Activated T-cell treated with anti-CD3 and anti-CD28 coated beads, Interleukin-2, amount 50 U/mL, for 48 hours (primary cell): ENCODE results near the gene PITRM1.
"Not testable (repeated sequence)": the region's sequence is repeated elsewhere in the genome, so short reads cannot be mapped to it uniquely, and the experiment has no call there.

Source experiments
- DNase-seq, 2 experiments: peaks; one replicate each; pipeline ENCODE4 v3.0.0-alpha.2; 2020

PITRM1 gene, protein sequence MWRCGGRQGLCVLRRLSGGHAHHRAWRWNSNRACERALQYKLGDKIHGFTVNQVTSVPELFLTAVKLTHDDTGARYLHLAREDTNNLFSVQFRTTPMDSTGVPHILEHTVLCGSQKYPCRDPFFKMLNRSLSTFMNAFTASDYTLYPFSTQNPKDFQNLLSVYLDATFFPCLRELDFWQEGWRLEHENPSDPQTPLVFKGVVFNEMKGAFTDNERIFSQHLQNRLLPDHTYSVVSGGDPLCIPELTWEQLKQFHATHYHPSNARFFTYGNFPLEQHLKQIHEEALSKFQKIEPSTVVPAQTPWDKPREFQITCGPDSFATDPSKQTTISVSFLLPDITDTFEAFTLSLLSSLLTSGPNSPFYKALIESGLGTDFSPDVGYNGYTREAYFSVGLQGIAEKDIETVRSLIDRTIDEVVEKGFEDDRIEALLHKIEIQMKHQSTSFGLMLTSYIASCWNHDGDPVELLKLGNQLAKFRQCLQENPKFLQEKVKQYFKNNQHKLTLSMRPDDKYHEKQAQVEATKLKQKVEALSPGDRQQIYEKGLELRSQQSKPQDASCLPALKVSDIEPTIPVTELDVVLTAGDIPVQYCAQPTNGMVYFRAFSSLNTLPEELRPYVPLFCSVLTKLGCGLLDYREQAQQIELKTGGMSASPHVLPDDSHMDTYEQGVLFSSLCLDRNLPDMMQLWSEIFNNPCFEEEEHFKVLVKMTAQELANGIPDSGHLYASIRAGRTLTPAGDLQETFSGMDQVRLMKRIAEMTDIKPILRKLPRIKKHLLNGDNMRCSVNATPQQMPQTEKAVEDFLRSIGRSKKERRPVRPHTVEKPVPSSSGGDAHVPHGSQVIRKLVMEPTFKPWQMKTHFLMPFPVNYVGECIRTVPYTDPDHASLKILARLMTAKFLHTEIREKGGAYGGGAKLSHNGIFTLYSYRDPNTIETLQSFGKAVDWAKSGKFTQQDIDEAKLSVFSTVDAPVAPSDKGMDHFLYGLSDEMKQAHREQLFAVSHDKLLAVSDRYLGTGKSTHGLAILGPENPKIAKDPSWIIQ

DNA sequence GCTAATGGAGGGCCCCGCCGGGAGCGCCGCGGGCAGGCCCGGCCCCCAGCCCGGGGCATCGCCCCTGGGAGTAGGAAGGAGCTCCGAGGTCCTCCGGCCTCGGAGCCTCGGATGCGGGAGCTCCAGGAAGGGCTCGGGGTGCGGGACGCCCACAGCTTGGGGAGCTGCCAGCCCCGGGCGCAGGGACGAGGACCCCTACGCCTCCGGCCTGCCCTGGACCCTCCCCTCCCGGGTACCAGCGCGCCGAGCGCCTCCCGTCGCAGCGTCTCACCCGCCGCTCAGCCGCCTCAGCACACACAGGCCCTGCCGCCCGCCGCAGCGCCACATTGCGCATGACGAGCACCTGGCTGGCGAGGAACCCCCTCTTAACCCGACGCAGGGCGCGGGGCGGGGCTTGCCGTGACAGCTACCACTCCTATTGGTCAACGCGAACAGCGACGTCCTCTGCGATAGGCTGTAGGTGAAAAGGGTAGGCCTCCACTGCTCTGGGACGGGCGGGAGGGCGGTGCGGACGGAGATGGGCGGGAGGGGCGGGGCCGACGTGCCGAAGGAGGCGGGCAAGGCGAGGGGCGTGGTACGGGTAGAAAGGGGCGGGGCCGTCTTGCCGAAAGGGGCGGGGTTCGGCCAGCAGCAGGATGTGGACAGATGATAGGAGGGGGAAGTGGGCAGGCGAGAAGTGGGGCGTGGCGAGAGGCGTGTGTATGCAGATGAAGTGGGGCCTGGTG, at the start of gene PITRM1:
Gene PITRM1, minus strand, starts transcription at position 337 of the 725 bp plus-strand sequence. Its CDS starts 10 bp downstream, at position 327.
- DNase-seq: peak; percentile 98 to 99

DNA sequence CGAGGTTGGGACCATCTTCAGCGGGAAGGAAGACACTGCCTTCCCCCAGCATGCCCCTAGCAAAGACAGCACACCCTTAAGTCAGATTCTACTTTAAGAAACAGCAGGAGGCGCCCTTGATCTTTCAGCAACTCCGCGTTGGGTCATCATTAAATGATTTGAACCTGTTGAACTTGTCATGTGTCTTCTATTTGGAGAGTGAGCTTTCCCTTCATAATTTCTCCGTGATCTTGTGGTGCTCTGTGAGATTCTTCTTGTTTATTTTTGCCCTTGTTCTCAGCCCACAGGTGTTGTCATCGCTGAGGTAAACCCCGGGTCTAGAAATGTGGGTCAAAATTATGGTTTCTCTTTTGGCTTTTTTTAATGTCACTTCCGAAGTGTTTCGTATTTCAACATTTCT, 49.5 kb upstream of the PITRM1 start:
- no peak for DNase-seq

DNA sequence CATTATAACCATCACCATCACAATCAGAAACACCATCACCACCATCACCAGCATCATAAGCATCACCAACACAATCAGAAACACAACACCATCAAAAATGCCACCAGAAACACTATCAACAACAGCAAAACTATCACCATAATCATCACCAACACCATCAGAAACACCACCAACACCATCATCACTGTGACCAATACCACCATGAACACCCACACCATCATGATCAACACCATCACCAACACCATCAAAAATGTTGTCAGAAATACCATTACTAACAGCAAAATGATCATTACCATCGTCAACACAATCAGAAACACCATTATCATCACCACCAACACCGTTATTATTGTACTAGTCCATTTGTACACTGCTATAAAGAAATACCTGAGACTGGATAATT, 49.0 kb upstream of the PITRM1 start:
- not testable (repeated sequence) for DNase-seq

DNA sequence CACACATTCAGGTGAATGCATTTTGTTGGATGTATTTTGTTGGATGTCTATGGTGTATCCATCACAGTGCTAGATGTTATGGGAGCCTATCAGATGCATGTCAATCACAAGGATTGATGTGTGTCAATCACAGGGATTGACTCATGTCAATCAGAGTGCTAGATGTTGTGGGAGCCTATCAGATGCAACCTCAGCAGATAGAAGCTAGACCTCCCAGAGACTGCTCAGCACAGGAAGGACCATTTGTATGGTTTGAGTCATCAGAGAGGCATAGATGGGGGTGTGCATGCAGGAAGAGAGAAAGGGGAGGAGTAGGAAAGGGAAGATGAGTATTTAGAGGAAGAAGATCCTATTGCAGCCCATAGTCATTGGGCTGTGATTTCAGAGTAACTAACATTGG, 48.3 kb upstream of the PITRM1 start:
- DNase-seq: no peak

DNA sequence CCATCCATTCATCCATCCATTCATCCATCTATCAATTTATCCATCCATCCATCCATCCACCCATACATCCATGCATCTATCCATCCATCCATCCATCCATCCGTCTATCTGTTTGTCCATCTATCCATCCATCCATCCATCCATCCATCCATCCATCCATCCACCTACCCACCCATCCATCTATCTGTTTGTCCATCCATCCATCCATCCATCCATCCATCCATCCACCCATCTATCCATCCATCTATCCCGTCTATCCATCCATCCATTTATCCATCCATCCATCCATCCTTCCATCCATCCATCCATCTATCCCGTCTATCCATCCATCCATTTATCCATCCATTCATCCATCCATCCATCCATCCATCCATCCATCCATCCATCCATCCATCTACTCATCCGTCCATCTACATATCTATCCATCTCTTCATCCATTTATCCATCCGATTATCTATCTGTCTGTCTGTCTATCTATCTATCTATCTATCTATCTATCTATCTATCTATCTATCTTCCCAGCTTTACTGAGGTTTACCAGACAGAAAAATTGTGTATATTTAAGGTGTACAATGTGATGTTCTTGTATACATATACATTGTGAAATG, 46.5 kb upstream of the PITRM1 start:
- not testable (repeated sequence) for DNase-seq

DNA sequence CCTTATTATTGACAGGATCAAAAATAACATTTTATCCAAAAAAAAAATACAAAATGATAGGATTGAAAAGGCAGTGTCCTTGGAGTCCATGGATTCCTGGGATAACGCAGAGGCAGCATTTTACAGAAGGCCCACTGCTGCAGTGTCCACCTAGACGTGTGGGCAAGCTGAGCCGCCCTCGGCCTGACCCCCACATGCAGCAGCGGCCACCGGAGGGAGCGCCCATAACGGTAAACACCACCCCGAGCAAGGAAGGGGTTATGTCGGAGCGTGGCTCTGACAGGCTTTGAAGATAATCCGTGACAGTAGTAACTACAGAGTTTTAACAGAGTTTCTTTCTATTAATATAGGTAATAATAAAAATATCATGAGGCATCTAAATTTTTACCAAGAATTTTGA, 45.3 kb upstream of the PITRM1 start:
- DNase-seq: no peak

DNA sequence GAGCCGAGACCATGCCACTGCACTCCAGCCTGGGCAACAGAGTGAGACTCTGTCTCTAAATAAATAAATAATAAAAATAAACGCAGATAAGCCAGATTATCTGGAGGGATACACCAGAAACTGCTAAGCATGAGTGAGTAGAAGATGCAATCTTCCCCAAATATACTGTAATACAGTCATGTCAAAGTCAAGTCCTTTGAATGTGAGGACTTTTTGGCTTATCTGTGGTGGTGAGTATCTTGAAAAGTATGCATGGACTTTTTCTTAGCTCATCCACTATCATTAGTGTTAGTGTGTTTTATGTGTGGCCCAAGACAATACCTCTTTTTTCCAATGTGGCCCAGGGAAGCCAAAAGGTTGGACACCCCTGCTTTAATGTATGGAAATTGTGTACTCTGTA, 44.7 kb upstream of the PITRM1 start:
- no peak for DNase-seq

DNA sequence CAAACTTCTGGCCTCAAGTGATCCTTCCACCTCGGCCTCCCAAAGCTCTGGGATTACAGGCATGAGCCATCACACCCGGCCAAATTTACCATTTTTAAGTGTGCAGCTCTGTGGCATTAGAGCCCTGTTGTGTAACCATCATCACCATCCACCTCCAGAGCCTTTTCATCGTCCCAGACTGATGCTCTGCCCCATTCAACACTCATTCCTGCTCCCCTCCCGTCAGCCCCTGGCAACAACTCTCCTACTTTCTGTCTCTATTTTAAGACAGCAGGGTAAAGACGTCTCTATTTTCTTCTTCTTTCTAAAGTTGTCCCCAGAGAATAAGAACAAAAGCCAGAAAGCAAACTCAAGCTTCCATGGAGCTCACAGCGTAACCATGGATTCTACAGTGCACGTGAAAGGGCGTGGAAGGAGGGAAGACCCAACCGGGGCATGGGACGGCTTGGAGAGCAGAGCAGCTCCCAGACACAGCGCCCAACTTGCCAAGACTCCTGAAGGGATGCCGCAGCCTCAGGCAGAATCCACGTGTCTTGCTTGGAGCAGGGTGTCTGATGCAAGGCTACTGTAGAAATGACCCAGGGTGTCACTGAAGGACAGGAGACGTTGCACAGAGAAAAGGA, 42.7 kb upstream of the PITRM1 start:
- DNase-seq: no peak

DNA sequence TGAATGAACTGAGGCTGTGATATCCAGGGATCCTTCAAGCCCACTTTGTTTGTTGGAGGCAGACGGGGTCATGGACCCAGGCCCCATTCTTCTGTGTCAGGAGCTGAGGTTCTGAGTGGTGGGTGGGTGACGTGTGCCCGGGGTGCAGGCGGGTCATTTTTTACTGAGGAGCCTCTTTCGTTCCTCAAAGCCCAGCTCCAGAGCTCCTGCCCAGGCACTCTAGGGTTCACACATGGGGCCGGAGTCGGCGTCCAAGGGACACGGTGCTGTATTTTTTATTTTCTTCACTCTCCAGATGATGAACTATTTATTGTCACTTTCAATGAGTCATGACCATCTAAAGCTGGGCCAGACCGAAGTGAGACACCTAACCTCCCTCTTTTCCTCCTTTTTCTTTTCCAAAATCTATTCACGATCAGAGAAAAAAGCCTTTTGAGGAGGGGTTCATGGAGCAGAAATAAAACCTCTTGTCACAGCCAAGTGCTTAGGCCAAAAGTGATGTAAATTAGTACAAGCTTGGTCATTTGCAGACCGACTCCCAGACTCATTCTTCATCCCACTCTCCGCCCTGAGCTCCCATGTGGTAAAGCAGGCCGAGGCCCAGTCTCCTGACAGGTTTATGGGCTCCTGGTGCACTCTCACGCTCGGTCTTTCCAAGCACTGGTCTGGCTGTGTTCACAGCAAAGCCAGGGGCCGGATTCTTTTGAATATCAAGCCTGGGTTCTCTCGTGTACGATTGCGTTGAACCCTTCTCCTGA, 41.4 kb upstream of the PITRM1 start:
- no peak for DNase-seq

DNA sequence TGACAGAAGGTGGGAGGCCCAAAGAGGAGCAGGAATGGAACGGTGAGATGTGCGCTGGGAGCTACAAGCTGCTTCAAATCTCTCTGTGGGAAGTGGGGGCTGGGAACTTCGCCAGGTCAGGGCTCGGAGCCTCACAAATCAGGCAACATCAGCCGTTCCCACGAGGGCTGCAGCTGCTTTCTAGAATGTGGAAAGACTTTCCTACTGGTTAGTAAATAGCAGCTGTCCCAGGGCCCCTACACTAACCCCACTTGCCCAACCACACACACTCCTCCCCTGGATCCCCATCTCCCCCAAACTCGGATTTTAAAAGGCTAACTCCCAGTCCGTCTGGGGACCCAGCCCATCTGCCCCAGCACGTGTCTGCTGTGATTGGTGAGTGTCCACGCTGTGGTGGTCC, 40.6 kb upstream of the PITRM1 start:
- DNase-seq: no peak

DNA sequence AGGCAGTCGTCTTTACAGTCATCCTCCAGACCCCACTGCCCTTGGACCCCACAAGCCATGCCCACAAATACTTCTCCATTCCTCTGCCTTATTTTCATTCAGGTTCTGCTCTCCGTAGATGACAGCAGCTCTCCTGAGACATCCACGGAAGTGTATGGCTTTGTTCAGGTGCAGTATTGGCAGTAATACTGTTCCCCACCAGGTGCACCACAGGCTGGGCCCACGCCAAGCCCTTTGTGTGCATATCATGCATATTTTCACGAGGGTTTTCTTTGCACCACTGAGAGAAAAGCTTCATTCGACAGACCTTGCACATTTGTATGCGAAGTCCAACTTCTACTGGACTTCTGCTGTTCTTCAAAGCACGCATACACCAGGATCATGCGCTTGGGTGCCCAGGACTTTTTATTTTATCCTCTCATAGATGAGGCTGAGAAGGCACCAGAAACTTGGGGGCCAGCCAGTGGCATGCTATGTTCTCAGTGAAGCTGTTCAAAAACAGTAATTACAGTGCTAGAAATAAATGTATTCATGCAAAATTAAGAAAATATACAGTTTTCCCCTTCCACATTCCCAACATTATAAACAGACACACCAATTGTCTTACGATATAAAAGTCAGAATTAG, 37.8 kb upstream of the PITRM1 start:
- no peak for DNase-seq

DNA sequence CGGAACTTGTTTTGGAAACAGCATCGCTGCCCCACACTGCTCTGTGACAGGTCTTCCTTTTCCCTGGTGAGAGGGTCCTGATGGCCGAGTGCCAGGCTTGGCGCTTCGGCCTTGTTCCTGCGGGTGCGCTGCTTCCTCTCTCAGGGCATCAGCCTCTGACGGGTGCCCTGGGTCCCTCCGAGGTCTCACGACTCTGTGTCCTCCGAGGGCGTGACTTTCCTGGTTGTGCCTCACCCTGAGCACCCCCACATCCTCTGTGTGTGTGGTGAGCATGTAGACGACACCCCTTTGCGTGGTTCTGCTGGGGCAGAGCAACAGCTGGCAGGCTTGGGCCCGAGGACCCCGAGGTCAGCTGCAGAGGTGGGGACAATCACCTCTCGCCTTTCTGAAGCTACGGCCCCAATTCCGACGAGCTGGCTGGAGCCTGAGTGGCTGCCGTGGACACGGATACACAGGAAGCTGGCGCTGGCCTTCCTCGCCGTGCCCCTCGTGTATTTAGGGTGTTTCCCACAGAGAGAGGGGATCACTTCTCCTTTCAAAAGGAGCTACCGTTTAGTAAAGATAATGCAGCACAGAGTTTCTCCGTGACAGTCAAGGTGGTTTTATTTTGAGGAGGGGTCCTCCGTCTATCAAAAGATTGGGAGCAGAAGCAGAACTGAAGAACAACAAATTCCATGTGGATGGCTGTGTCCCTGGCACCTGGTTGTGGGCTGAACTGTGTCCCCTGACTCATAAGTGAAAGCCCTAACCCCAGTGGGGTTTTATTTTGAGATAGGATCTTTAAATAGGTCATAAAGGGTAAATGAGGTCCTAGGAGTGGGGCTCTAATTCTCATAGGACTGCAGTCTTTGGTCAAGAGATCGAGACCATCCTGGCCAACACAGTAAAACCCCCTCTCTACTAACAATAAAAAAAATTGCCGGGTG, 36.2 kb upstream of the PITRM1 start:
- DNase-seq: no peak

DNA sequence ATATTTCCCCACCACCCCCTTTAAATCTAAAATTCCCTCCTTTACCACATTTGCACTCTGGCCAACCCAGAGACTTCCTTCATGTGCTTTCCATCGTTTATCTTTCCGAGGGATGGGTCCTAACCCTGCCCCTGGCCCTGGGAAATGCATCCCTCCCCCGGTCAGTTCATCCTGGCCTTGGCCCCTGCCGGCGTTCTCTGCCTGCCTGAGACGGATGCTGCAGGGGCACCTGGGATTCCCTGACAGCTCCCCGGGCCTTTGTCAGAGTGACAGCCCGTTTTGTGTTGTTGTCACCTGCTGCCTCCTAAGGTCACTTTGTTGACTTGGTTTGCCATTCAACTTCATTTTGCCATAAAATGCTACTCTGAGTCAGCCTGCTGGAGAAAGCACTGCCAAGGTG, 34.8 kb upstream of the PITRM1 start:
- no peak for DNase-seq

DNA sequence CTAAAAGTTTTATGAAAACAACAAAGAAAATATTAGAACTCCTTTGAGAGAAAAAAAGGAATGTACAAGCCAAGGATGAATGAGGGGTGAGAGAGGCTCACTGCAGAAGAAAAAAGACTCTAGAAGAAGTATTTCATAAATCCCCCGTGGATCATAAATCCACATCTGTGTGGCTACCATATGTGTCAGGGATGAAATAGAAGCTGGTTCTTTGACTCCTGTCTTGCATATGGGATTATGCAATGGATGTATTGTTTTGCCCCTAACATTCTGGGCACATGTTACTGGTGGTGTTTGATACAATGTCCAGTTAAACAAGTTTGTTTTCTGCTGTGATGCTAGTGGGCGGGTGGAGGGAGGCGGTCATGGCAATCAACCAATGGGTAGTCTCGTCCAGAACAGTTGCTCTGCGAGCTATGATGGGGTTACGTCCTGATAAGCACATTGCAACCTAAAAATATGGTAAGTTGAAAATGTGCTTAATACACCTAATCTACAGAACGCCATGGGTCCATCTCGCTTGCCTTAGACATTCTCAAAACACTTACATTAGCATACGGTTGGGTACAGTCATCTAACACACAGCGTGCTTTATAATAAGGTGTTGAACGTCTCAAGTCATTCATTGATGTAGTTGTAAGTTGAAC, 34.1 kb upstream of the PITRM1 start:
- no peak for DNase-seq

DNA sequence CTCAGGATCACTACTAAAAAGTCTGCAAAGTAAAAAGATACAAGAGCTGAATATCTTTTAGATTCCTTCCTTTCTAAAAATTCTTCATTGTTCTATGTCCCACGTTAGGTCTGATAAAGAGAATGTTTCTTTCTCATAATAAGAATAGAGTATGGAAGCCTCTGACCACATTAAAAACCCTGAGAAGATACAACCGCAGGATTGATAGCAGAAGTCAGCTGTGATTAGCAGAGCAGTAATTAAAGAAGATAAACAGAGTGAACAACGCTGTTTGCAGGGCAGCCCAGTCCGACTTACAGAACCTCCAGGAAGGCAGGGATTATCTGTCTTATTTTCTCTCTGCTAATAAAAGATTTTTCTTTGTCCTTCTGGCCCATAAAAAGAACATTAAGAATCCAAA, 31.4 kb upstream of the PITRM1 start:
- no peak for DNase-seq

DNA sequence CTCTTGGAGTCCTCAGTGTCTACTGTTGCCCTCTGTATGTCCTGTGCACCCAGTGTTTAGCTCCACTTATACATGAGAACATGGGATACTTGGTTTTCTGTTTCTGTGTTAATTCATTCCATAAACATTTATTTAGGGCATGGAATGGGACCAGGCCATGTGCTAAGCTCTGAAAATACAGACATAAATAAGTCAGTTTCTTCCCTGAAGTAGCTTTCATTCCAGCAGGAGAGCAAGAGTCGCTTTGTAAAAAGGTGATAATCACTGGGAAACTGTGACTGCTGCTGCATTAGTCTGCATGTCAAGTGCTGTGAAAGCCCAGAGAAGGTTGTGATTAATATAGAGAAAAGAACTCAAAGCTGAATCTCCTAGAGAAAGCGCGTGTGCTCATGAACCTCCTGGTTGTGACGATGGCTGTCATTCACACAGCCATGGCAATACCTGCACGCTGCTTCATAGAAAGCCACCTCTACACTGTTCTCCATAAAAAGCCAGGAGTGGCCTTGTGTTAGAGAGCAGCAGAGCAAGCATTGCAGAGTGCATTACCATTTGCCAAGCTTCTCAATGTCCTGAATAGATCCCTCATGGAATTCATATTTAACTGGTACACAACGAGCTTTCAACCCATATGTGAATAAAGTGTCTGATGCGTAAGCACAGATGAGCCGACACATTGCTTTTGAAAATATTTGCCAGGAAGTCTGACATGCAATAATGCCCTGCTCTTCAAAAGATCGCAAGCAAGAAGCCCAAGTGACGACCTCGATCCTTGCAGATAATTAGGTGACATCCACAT, 30.6 kb upstream of the PITRM1 start:
- no peak for DNase-seq

DNA sequence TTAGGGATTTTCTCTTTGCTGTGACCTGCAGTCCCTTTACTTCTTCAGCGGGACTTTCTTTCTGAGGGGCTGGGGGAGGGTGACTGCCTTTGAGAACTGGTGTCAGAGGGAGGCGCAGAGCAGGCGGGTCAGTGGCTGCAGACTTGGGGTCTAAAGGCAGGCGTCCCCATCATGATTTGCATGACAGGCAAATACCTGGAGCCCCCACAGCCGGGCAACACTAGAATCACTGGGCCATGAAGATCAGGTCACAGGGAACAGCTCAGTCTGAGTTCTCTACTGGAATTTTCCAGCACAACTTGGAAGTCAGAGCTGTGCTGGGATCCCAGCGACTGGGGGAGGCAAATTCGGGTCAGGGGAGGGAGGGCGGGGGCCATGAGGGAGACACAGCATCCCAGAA, 29.2 kb upstream of the PITRM1 start:
- DNase-seq: no peak

DNA sequence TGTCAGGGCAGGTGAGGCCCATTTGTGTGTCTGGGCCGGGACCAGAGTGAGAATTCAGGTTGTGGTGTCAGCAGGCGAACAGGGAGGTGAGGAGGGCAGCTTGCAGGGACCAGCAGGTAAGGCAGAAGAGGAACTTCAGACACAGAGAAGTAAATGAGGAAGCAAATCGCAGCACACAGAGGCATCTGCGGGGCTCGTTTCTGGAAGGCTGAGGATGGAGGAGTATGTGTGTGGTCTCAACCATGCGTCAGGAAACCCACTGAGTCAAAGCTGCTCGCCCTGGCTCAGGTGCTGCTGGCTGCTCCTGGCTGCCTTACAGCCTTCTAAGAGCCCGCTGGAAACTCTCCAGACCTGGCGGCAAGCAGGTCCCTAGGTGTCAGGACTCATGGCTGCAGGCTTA, 26.9 kb upstream of the PITRM1 start:
- DNase-seq: no peak
